ENCODE data around the gene SLC25A29. TPM values are rescaled to one million over a fixed set of nuclear protein-coding genes. Genes with fewer than 3 reads are reported as not detected.

The SLC25A29 gene
- total RNA-seq, 1 experiment from 2014 or later, result 11.2 TPM

Other genes starting within 250 kb of the SLC25A29 start
- gene EVL, start 241.0 kb downstream of the SLC25A29 start, total RNA-seq (2014; rRNA removed; shearing (Covaris generic)), result 13.0 and 13.1 TPM in 2 replicates
- gene DEGS2, start 146.8 kb downstream of the SLC25A29 start, total RNA-seq (2014; rRNA removed; shearing (Covaris generic)), result 0.02 and 0.27 TPM in 2 replicates
- 32.3 and 44.7 TPM in 2 replicates for gene YY1, start 67.3 kb downstream of the SLC25A29 start, total RNA-seq (2014; rRNA removed; shearing (Covaris generic))
- not detected in 2 replicates for gene SLC25A47, start 16.9 kb upstream of the SLC25A29 start, total RNA-seq (2014; rRNA removed; shearing (Covaris generic))
- gene WDR25, start 70.0 kb upstream of the SLC25A29 start, total RNA-seq (2014; rRNA removed; shearing (Covaris generic)), result 23.7 and 23.8 TPM in 2 replicates

Measured in H4 (cell line).